Sigmoid colon (tissue), 4 donors: ENCODE measurements around the gene RRBP1.

Experiments used
- POLR2A ChIP-seq, 2 donors: fragments of 450-650 bp; IDR thresholded peaks; one replicate each; pipeline ENCODE4 v1.6.1; 2016; ENCODE audit warnings: antibody characterized with exemption in 2 of 2, mild to moderate bottlenecking in 2 of 2, moderate library complexity in 2 of 2
- POLR2AphosphoS5 ChIP-seq, 4 donors: sonication (generic); formaldehyde crosslinking; IDR thresholded peaks; one replicate each; pipeline ENCODE4 v1.6.1; 2017; ENCODE audit warnings: antibody characterized with exemption in 4 of 4
- TF ChIP-seq, protein P1 (sequence below), 4 experiments: fragments of 450-650 bp in 3 of 4; fragments of 200-600 bp in 1 of 4; IDR thresholded peaks; one replicate each; pipeline ENCODE4 v1.5.1; 2016 to 2019; ENCODE audit warnings: antibody characterized with exemption in 4 of 4, mild to moderate bottlenecking in 3 of 4, moderate library complexity in 2 of 4

DNA sequence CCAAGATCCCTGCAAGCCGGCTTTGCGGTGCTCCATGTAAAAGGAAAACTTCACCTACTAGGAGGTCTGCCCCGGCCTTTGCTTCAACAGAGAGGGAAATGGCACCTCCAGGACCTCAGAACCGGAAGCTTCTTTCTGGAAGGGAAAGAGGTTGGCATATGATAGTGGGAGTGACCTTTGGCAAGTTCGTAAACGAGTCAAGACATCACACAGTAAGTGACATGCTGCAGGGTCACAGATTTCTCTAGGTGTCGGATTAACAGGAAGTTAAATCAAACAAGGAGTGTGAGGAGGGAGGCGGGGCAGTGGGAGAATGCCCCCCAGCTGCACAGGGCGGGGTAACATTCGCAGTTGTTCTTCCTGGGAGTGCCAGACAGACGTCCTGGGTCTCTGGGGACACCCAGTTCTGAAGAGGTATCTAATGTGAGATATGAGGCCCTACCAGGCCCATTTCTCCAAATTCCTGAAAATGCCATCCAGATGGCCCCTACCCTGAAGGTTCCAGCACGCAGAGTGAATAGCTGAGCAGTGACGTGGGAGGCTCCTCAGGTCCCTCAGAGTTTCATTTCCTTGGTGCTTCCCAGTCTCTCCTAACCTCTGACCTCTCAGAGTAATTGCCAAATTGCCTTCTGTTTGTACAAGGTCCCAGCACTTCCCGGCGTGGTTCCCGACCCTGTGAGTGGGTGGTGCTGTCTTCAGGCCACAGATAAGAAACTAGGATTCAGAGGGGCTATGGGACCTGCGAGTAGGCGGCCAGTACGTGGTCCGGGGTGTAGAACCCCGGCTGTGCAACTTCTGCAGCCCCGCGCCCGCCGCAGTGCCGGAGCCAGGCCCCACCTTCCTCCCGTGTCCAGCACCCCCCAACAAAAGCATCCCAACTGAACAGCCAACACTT, 1.9 kb downstream of the RRBP1 start:
- TF ChIP-seq POLR2A (IDR thresholded peaks at IDR 0.05) (no peak), POLR2AphosphoS5 (IDR thresholded peaks at IDR 0.05) (no peak)
- TF ChIP-seq, protein P1, sequence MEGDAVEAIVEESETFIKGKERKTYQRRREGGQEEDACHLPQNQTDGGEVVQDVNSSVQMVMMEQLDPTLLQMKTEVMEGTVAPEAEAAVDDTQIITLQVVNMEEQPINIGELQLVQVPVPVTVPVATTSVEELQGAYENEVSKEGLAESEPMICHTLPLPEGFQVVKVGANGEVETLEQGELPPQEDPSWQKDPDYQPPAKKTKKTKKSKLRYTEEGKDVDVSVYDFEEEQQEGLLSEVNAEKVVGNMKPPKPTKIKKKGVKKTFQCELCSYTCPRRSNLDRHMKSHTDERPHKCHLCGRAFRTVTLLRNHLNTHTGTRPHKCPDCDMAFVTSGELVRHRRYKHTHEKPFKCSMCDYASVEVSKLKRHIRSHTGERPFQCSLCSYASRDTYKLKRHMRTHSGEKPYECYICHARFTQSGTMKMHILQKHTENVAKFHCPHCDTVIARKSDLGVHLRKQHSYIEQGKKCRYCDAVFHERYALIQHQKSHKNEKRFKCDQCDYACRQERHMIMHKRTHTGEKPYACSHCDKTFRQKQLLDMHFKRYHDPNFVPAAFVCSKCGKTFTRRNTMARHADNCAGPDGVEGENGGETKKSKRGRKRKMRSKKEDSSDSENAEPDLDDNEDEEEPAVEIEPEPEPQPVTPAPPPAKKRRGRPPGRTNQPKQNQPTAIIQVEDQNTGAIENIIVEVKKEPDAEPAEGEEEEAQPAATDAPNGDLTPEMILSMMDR (IDR thresholded peaks at IDR 0.05) = no peak
